Neural cell (in vitro differentiated cells): Measurements from ENCODE around the gene CNTNAP1.

Experiments used
- POLR2AphosphoS5 ChIP-seq: IDR thresholded peaks from 2 replicates; pipeline ENCODE4 v1.6.1; 2012
- TF ChIP-seq, protein P1 (sequence below): fragments of 450-650 bp; IDR thresholded peaks from 2 replicates; pipeline ENCODE4 v1.5.1; 2014; ENCODE audit warnings: antibody characterized with exemption, mild to moderate bottlenecking, moderate library complexity; ENCODE audit not compliant: poor library complexity, severe bottlenecking

GRCh38 chr17:42743595-42744282 lies 61.4 kb downstream of the CNTNAP1 start:
- TF ChIP-seq, protein P1, sequence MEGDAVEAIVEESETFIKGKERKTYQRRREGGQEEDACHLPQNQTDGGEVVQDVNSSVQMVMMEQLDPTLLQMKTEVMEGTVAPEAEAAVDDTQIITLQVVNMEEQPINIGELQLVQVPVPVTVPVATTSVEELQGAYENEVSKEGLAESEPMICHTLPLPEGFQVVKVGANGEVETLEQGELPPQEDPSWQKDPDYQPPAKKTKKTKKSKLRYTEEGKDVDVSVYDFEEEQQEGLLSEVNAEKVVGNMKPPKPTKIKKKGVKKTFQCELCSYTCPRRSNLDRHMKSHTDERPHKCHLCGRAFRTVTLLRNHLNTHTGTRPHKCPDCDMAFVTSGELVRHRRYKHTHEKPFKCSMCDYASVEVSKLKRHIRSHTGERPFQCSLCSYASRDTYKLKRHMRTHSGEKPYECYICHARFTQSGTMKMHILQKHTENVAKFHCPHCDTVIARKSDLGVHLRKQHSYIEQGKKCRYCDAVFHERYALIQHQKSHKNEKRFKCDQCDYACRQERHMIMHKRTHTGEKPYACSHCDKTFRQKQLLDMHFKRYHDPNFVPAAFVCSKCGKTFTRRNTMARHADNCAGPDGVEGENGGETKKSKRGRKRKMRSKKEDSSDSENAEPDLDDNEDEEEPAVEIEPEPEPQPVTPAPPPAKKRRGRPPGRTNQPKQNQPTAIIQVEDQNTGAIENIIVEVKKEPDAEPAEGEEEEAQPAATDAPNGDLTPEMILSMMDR: no peak
- no peak for TF ChIP-seq POLR2AphosphoS5
